Left colon (tissue), 2 donors: ENCODE data around the gene RHOA. TPM values are rescaled to one million over a fixed set of nuclear protein-coding genes. Genes with fewer than 3 reads are reported as not detected.

Experiments used
- ATAC-seq: fragments of 200-7000 bp; cut with Tn5 transposase; one replicate; pipeline ENCODE4 v1.9.1; 2020; ENCODE audit warnings: mild to moderate bottlenecking, moderate library complexity
- DNase-seq, 2 donors: peaks; one replicate each; pipeline ENCODE4 v3.0.0-alpha.2; 2020
- intact Hi-C, 2 donors: fragments of 100-400 bp; cut with DNase I in 1 of 2; cut with micrococcal nuclease in 1 of 2; formaldehyde crosslinking; loops; one replicate each; pipeline versions ENCODE4 v1.11.2 to v1.14.0; 2022; cut with DNase I, micrococcal nuclease
- long read RNA-seq: library from polyadenylated mRNA; unstranded; transcript quantifications from one replicate; pipeline ENCODE4 v2.0.0, GENCODE V29; 2021
- total RNA-seq, 2 donors: library from RNA; stranded (reverse); fragmentation: NEBNext Ultra II Directional; extraction: Animal tissue kit (Norgen Biotek cat#: 25700); gene quantifications; one replicate each; pipeline ENCODE4 v1.2.1, GENCODE V29; 2021
- donor health status: DM: no; HTN: no; CAD: no.
- donor health status: DM: yes; HTN: yes; CAD: no.

RHOA gene
- total RNA-seq, result 100 to 1,000 TPM; 466 to 477 TPM
- long read RNA-seq, transcript RHOA-202 (5 exons, 2,031 nt), result major isoform, 322 of 389 reads
- long read RNA-seq, partial matches to known transcripts, result 27 of 389 reads
- long read RNA-seq, other reads (novel, unspliced or antisense), result 40 of 389 reads

- intact Hi-C loops, result no loop called here
- DNase-seq, result peak; percentile 99 to 100
- peak; percentile 85 for ATAC-seq
These were observed at the start of gene RHOA, which contains the start of gene TCTA for GRCh38 chr3:49411968-49412631. Gene RHOA (minus strand): TSS chr3:49411976. CDS start chr3:49375589, 36,387 bp downstream. Gene TCTA (plus strand): TSS chr3:49412423. CDS start chr3:49412427, 4 bp downstream.

GRCh38 chr3:49460956-49461355 is 49.2 kb upstream of the RHOA start:
- DNase-seq, result no peak
- no peak for ATAC-seq
- intact Hi-C loops, result no loop called here

DNA sequence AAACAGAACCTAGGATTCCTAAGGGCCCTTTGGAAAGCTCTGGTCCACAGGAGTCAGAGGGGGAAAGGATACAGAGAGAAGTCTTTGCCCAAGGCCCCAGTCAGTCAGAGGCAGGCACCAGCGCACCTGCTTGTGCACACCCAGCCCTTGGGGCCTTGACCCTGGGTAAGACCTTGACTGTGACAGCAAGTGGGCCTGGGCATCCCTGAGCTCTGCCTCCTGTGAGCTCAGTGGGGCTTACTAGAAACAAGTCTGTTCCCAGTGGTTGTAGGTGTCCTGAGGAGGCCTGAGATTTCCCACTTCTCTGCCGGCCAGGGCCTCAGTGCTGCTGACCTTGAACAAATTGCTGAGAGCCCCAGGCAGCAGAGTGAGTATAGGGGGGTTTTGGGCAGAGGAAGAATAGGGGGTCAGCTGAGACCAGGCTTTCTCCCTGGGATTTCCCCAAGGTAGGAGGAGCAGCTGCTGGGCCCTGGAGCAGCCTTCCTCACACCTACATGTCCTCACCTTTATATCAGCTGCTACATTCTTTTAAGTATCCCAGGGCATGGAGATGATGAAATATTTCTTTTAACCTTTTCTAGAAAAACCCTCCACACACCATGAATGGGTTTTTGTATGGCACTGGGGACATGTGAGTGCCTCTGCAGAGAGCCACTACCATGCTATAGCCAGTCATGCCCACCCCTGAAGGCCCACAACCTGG is 48.6 kb upstream of the RHOA start:
- DNase-seq, result no peak
- no peak for ATAC-seq
- intact Hi-C loops, result no loop called here

GRCh38 chr3:49456466-49456865 is 44.7 kb upstream of the RHOA start:
- DNase-seq (no peak), ATAC-seq (no peak)
- intact Hi-C loops, result no loop called here

DNA sequence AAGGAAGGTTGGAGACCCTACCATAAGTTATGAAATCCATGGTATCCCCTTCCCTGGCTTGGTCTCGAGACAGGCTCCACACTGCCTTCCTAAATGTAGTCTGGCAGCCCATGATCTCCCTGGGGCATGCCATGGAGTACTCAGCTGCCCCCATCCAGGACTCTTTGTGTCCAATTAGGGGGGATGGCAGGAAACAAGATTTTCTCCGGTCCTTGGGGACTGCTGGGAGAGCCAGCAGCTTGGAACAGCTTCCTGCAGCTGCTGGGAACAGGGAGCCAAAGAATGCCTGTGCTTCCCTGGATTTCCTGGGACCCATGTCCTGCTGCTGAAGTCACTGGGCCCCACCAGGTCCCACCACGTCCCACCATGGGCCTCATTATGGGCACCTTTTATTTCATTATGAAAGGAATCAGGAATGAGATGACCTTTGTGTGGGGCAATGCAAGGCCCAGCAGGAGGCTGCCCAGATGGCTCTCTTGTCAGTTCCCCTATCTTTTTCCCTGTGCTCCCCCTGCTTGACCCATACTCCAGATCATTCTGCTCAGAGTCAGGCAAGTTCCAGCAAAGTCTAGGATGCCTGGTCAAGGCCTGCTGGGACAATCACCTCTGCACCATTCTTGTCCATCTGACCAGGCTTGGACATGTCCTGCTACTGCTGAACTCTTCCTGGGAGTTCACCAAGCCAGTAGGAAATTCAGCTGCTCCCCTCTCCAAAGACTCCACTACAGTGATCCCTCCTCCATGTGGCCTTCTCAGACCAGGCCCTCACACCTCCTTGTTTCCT is 43.3 kb upstream of the RHOA start:
- DNase-seq, result no peak
- intact Hi-C loops, result no loop called here
- no peak for ATAC-seq

GRCh38 chr3:49454458-49454857 is 42.7 kb upstream of the RHOA start:
- ATAC-seq (peak; percentile 78), DNase-seq (no peak)
- intact Hi-C loops, result no loop called here

GRCh38 chr3:49453621-49454020 is 41.8 kb upstream of the RHOA start:
- ATAC-seq (no peak), DNase-seq (no peak)
- intact Hi-C loops, result no loop called here

- intact Hi-C loops, result loop anchor here in 1 of 2 donors (5.0 to 10.0 kb wide), 2 partner anchors 111 to 273 kb away; partner anchors contain the start of gene KLHDC8B
- DNase-seq (no peak), ATAC-seq (no peak)
These were observed 33.6 kb upstream of the RHOA start for GRCh38 chr3:49445391-49445790.

GRCh38 chr3:49434731-49435130 is 23.0 kb upstream of the RHOA start:
- ATAC-seq (no peak), DNase-seq (no peak)
- intact Hi-C loops, result no loop called here

- intact Hi-C loops, result no loop called here
- DNase-seq, result no peak
- no peak for ATAC-seq
These were observed 16.9 kb upstream of the RHOA start for GRCh38 chr3:49428752-49429080.

DNA sequence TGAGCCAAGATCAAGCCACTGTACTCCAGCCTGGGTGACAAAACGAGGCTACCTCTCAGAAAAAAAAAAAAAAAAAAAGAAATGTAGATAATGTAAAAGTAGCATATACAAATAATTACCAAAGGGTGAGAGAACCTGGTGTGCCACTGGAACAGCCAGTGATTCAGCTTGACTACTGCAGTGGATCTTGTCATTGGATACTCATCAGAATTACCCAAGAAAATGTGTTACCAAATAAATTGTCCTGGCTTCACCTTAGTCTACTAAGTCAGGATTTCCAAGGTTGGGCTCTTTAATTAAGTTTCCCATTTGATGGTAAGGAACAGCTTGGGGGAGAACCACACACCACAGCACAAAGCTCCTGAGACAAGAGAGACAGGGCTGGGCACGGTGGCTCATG is 15.8 kb upstream of the RHOA start:
- DNase-seq (no peak), ATAC-seq (no peak)
- intact Hi-C loops, result no loop called here

- intact Hi-C loops, result no loop called here
- ATAC-seq, result no peak
- DNase-seq, result no peak
These were observed 13.0 kb upstream of the RHOA start for GRCh38 chr3:49424816-49425215.

DNA sequence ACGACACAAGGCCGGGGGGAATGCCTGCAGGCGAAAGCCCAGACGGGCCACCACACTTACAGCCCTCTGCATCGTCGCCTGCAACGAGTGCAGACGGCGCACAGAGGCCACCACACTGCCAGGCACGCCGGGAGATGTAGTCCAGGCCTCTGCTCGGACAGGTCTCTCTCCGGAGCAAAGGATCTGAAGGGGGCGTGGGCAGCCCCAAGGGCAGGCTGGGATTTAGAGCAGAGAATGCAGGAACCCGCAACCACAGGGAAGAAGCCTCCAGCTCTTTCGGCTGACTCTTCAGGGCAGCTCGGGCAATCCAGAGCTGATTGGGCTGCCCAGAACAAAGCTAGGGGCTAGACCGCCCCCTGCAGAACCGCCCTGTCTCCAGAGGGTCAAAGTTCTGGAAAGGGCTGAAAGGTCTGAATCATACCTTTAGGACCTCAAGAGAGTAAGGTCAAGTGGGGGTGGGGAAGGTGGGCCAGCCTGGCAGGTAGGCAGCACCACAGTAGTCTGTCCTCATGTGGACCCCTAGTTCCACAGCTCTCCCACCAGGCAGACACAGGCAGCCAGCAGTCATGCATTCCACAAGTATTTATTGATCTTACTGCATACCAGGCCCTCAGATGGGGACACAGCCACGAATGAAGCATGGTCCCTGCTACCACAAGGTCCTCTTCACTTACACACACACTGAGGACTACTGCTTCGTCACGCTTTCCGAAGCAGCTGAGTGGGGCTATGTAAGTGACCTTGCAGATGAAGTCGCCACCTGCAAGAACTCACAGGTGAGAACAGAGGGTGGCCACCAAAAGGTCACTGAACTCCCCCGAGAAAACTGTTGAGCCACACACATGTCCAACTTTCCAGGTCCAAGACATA is 10.8 kb upstream of the RHOA start, which contains the start of gene AMT:
TSS of gene AMT (minus strand) at position 95 of the 870 bp plus-strand sequence. CDS start at position 72, 23 bp downstream.
- ATAC-seq (peak; percentile 93), DNase-seq (peak; percentile 64 to 75)
- intact Hi-C loops, result no loop called here

- DNase-seq (no peak), ATAC-seq (peak; percentile 63)
- intact Hi-C loops, result no loop called here
These were observed 10.2 kb upstream of the RHOA start for GRCh38 chr3:49421890-49422378.

GRCh38 chr3:49417516-49418120 is 5.8 kb upstream of the RHOA start:
- no peak for DNase-seq
- intact Hi-C loops, result no loop called here
- ATAC-seq, result no peak

- intact Hi-C loops, result no loop called here
- ATAC-seq (no peak), DNase-seq (no peak)
These were observed 5.1 kb upstream of the RHOA start for GRCh38 chr3:49416867-49417266.

GRCh38 chr3:49415931-49416601 is 4.3 kb upstream of the RHOA start:
- DNase-seq (peak in 1 of 2 donors; percentile 18), ATAC-seq (no peak)
- intact Hi-C loops, result no loop called here
